Stimulated activated CD8-positive, alpha-beta memory T cell treated with anti-CD3 and anti-CD28 coated beads, Interleukin-7, amount 100 ng/mL, for 48 hours (primary cell): ENCODE measurements around the gene BCL7C.
"Not testable (repeated sequence)": the region's sequence is repeated elsewhere in the genome, so short reads cannot be mapped to it uniquely, and the experiment has no call there.

Experiments used
- DNase-seq, 2 donors: peaks; one replicate each; pipeline ENCODE4 v3.0.0-alpha.2; 2020; ENCODE audit warnings: low read depth in 1 of 2; ENCODE audit errors: extremely low read depth in 1 of 2

The BCL7C gene

DNA sequence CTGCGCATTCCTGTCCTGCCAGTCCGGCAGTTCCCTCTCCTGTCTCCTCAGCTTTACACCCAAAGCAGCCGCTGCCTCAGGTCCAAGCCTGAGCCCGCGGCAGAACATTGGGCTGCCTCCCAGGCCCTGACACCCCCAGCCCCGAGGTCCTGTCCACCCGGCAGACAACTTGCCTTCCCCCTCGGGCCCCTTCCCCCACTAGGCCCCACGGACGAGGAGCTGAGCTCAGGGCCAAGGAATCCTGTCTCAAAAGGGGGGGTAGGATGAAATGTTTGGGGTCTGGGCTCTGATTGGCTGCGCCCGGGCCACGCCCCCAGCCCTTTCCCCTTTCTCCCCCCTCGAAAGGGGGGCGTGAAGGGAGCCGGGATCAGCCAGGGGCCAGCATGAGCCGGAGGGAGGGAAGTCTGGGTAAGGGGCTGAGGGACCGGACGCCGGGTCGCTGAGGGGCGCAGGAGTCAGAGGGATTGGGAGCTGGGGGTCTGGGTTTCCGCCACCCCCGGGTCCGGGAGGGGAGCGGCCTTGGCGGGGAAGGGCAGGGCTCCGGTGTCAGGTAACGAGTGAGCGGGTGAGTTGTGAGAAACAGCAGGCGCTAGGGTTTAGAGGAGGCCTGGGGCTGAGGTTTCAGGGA, 2.5 kb upstream of the BCL7C start, which contains the start of gene CTF1:
CTF1 (plus strand) TSS at position 354 of the 628 bp plus-strand sequence; CDS start at position 384, 30 bp downstream.
- no peak for DNase-seq

GRCh38 chr16:30895627-30896260, 1.9 kb upstream of the BCL7C start:
- DNase-seq: no peak

- DNase-seq: no peak
Observed at GRCh38 chr16:30894540-30895368, 877 bp upstream of the BCL7C start.

DNA sequence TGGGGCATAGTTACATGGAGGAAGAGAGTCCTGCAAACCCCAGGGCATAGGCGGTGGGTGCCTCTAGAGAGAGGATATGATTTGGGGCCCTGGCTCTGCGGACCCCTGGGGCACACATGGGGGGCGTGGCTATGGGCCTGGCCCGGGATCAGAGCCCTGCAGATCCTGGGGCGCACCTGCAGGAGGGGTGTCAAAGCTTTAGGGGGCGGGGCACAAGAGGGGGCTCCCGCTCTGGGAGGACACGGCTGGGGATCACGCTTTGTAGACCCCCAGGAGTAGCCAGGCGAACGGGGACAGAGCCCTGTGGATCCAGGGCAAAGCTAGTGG, 497 bp downstream of the BCL7C start:
- DNase-seq: no peak

GRCh38 chr16:30892670-30893416, 1.0 kb downstream of the BCL7C start:
- DNase-seq: no peak

GRCh38 chr16:30891043-30891823, 2.6 kb downstream of the BCL7C start:
- not testable (repeated sequence) for DNase-seq

GRCh38 chr16:30889721-30890120, 4.2 kb downstream of the BCL7C start:
- DNase-seq: no peak

DNA sequence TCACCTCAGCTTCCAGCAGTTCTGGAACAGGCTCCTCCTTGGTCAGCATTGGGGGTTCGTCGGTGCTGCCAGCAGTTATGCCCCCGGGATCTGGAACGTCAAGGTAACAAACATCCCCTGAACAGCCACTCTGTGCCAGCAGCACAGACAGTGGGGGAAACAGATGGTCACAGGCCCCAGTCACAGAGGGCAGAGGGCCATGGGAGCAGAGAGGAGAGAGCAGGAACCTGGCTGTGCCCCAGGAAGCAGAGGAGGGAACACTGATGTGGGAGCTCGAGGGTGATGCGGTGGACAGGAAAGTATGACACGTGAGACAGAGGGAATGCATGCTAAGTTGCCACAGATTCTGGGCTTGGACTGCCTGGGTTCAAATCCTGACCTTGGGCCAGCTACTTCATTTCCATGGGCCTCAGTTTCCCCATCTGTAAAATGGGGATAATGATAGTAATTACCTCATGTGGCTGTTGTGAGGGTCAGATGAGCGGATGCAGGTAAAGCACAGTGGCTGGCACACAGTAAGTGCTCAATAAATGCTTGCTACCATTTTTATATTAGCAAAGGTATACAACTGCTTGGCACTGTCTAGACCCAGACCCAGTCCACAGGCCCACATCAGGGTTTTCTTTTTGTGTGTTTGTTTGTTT, 4.9 kb downstream of the BCL7C start:
- DNase-seq: no peak

DNA sequence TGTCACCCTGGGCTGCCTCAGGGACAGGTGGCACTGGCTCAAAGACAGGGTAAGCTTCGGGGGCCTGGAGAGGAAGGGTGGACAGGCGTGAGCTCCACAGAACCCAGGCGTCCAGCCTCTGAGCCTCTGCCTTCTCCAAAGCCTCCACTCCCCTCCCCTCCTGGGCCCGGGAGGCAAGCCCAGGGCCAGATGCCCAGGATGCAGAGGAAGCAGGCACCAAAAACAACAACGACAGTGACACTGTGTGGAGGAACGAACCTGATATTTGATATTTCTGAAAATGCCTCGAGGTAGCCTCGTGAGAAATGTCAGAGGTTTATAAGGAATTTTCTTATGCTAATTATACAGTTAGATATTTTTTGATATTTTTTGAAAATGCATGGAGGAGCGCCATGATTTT, 6.0 kb downstream of the BCL7C start:
- no peak for DNase-seq

GRCh38 chr16:30886145-30886544, 7.7 kb downstream of the BCL7C start:
- no peak for DNase-seq

DNA sequence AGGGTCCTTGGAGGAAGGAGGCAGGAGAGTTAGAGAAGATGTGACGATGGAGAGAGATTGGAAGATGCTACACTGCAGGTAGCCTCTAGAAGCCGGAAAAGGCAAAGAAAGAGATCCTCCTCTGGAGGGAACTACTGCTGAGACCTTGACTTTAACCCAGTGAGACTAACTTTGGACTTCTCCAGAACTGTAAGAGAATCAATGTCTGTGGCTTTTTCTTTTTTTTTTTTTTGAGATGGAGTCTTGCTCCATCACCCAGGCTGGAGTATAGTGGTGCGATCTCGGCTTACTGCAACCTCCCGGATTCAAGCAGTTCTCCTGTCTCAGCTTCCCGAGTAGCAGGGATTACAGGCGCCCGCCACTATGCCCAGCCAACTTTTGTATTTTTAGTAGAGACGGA, 8.7 kb downstream of the BCL7C start:
- no peak for DNase-seq

- no peak for DNase-seq
Observed at GRCh38 chr16:30884760-30885159, 9.1 kb downstream of the BCL7C start.

GRCh38 chr16:30882429-30883310, 11.2 kb downstream of the BCL7C start:
- DNase-seq: no peak

DNA sequence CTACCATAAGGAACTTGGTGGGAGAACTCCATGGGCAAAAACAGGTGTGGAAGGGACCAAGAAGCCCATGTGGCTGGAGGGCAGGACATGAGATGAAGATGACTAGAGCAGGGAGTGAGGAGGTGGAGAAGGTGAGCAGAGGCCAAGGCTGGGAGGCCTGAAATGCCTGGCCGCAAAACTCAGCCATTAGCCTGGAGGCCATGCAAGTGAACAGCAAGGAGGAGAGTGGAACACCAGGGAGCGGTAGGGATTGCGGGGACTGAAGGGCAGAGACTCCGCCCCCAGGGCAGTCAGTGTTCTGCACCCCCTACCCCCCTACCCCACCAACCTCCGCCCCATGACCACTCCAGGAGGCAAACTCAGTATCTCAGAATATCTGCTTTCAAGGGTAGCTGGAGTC, 17.0 kb downstream of the BCL7C start:
- no peak for DNase-seq

DNA sequence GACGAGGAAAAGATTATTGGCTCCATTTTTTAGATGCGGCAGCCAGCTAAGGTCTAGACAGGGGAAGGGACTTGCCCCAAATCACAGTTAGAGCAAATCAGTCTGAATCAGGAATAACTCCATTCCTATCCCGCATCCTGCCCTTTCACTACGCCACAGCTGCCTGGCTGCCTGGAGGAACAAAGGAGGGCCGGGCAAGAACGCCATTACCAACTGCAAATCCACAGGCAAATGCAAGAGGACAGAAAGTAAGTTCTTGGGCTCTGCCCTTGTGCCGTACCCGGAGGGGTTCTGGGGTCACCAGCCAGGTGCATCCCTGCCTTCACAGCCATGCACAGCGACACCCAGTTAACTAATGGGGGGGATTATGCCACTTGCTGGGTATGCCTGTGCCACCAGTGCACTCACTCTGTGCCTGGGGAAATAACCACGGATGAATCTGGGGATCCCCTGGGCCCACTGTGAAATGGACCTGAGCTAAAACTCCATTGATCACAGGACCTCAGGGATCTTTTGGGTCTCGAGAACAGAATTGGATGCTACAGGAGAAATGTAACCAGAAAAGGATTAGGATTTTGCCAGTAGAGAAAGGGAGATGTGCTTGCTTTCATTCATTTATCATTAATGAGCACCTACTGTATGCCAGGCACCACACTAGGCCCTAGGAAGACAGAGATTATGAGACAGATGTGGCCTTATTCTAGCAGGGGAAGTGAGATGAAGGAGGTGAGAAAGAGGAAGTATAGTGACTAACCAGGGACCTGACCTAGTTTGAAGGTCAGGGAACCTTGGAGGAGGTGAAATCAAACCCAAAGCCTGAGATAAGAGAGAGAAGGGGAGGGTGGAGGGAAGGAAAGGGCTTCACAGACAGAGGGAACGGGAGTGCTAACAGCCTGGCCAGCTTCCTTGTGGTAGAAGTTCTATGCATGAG, 17.7 kb downstream of the BCL7C start:
- no peak for DNase-seq

- peak; percentile 84 to 86 for DNase-seq
Observed at GRCh38 chr16:30874821-30875717, 18.8 kb downstream of the BCL7C start.

DNA sequence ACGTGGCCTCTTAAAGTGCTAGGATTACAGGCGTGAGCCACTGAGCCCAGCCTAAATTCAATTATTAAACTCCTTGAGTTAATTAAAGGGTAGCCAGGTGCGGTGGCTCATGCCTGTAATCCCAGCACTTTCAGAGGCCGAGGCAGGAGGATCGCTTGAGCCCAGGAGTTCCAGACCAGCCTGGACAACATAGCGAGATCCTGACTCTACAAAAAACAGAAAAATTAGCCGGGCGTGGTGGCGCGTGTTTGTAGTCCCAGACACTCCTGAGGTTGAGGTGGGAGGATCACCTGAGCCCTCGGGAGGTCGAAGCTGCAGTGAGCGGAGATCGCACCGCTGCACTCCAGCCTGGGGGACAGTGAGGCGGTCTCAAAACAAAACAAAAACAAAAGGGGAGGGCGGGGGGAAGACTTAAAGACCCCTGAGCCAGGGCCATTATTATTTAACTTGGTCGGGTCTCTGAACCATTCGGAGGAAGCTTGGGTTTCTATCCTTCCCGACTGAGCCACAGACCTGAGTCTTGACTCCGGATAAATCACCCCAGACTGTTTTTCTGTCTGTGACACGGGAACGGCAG, 19.5 kb downstream of the BCL7C start:
- no peak for DNase-seq
